ENCODE measurements around the gene PINK1.
"Not testable (repeated sequence)": the region's sequence is repeated elsewhere in the genome, so short reads cannot be mapped to it uniquely, and the experiment has no call there.

The PINK1 gene

DNA sequence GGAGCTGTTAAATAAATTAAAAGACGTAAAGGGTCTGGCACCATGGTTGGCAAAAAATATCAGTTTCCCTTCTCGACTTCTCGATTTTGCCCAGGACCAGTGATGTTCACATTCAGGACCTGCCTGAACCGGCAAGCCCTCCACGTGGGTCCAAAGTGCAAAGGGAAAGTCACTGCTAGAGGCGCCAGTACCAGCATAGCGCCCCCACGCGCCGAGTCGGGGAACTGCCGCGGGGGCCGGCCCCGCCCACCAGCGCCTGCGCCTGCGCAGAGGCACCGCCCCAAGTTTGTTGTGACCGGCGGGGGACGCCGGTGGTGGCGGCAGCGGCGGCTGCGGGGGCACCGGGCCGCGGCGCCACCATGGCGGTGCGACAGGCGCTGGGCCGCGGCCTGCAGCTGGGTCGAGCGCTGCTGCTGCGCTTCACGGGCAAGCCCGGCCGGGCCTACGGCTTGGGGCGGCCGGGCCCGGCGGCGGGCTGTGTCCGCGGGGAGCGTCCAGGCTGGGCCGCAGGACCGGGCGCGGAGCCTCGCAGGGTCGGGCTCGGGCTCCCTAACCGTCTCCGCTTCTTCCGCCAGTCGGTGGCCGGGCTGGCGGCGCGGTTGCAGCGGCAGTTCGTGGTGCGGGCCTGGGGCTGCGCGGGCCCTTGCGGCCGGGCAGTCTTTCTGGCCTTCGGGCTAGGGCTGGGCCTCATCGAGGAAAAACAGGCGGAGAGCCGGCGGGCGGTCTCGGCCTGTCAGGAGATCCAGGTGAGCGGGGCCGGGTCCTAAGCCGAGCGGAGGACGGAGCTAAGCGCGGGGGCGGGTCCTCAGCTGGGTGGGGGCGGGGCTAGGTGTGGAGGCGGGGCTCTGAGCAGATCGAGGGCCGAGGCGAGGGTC, at the start of gene PINK1:
PINK1 (plus strand) TSS at position 269 of the 875 bp plus-strand sequence; CDS start at position 360, 91 bp downstream.
- no peak for DNase-seq (ENCODE audit: low read depth, low spot score)

DNA sequence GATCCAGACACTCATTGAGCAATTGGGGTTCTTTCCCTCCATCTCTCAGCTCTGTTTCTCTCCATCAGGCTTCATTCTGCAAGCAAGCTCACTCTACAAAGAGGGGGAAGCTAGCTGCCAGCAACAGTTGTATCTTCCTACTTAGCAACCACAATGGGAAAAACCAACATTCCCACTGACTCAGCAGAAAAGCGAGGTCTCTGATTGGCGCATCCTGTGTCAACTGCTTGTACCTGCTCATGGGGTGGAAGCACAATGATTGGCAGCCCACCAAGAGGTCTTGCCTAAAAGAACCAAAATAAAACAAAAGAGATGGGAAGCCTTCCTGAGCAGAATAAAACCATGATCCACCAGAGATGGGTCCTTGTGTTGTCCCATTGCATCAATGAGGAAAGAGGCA, 48.4 kb upstream of the PINK1 start:
- DNase-seq (ENCODE audit: low read depth, low spot score) = peak; percentile 28

DNA sequence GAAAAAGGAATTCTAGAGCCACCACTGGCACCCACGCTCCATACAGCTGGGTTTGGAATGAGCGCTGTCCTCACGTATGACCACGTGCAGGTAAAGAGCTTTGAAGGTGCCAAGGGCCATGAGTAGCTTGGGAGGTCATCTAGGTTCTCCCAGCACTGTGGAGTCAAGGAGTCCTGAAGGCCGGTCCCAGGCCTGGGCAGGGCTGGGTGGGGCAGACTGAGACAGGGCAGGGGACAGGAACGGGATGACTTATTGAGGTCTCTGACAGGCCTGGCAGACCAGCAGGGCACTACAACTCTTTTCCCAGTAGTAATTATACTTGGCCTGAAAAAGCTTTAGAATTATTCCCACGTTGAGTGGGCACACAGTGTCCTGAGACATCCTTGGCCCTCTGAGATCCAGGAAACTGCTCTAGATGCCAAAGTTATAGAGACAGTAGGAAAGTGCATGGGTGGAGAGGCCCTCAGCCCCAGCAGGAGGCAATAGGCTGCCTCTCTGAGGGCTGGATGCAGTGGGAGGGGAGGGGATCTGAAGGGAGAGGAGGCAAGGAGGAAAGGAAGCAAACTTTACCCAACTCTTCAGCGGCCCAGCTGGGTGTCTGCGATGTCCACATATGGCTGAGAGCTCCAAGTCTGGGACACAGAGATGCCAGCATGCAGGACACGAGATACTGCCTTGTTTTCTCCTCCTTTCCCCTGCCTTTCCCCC, 46.2 kb upstream of the PINK1 start:
- no peak for DNase-seq (ENCODE audit: low read depth, low spot score)

DNA sequence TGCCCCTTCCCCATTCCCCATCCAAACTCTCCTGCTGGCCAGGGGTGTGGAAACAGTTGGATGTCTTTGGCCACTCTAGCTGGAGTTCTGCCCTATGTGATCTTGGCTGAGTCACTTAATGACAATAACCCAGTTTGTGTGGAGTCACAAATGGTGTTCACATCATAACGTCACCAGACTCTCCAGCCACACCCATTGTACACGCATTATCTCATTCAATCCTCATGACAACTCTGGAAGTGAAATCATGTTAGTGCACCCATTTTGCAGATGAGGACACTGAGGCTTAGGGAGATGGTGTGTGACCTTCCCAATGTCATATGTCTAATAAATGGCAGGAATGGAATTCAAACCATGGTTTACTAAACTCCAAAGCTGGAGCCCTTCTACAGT, 45.6 kb upstream of the PINK1 start:
- no peak for DNase-seq (ENCODE audit: low read depth, low spot score)

DNA sequence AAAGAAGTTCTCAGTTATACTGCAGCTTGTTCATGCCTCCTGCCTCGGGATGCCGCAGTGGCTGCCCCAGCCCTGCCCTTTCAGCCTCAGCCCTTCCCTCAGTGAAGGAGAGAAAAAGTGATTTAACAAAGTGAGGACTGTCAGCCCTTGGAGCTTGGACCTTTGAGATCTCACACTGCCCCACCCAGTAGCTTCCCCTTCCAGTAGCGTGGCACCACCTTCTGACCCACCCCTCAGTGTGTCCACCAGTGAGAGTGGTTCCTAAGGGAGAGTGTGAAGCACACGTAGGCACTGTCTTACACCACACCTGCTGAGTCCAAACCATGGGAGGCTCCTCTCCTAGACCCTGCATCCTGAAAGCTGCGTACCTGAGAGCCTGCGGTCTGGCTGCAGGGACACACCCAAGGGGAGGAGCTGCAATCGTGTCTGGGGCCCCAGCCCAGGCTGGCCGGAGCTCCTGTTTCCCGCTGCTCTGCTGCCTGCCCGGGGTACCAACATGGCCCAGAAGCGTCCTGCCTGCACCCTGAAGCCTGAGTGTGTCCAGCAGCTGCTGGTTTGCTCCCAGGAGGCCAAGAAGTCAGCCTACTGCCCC, 44.5 kb upstream of the PINK1 start, which contains the start of gene CDA:
CDA (plus strand) TSS at position 464 of the 592 bp plus-strand sequence; CDS start at position 497, 33 bp downstream.
- no peak for DNase-seq (ENCODE audit: low read depth, low spot score)

DNA sequence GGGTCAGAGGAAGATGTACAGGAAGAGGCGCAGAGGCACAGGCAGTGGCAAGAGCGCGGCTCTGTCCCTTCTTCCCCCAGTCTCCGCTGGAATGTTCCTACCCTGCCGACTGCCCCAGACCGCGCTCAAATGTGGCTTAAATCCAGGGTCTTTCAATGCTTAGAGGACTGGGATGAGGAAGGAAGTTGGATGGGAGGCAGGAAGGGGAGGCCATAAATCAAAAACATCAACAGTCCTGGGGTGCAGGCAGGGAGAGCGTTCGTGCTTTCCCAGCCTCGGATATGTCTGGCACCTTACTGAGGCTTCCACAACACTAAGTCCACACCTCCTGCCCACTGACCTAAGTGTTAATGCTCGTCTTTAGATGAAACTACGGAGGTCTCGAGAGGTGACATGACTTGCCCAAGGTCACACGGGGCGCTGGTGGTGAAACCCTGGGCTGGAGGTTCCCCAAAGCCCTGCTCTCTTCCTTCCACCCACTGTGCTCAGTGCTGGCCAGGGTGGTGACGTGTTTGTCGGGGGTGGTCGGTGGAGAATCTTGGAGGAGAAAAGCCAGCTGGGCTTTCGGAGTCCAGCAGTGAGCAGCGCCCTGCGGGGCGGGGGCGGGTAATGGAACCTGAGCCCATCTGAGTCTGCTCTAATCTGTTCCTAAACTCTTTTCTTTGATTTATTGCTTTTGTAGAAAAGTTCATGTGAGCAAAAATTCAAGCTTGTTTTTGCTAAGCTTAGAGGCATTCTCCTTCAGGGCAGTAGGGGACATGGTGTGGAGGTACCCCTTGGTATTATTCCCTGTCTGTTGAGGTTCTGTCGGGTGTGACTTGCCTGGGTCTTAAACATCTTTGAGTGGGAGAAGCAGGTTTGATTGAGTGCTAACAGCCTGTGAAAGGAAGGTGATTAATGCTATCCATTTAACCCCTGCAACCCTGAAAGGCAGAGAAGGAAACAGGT, 43.7 kb upstream of the PINK1 start:
- DNase-seq (ENCODE audit: low read depth, low spot score) = no peak

DNA sequence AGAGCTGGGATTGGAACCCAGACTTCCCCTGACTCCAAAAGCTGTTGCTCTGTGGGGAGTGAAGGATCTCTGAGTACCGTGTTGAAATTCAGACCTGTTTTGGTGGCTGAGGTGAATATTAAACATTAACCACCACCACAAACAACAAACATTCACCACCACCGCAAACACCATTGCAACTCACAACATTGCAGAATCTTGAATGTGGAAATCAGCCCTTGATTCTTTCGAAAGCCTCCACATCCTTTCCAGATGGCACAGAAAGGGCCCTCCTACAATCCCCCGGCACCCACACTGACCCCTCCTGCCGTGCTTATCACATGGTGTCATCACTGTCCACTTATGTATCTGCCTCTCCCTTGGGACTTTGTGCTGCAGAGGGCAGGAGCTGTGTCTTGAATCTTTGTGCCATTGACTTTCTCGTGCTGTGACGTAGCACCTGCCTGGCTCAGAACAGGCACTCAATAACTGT, 42.9 kb upstream of the PINK1 start:
- DNase-seq (ENCODE audit: low read depth, low spot score) = no peak

DNA sequence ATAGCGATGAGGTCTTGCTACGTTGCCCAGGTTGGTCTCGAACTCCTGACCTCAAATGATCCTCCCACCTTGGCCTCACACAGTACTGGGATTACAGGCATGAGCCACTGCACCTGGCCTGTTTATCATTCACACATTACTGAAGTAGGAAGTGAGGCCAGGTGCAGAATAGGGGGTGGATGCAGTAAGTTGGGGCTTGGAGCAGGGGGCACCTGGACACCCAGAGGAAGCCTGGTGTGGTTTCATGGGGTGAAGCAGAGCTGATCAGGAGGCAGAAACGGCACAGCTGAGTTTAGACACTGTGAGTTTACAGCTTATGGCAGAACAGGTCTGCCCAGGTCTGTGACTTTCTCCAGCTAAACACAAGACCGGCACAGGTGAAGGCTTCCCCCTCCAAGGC, 39.5 kb upstream of the PINK1 start:
- no peak for DNase-seq (ENCODE audit: low read depth, low spot score)

DNA sequence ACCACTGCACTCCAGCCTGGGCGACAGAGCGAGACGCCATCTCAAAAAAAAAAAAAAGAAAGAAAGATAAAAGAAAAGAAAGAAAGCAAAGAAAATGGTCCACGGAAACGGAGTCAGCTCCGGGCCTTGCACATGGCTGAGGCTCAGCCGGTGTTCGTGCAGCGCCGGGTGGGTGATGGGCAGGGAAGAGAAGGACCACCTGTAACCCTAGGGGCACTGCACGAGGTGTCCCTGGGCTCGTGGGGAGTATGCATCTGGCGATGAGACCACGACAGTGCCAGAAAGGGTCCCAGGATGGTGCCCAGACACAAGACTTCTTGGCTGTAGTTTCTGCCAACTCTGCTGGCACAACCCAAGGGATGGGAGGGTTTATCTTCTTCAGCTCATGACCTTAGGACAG, 38.5 kb upstream of the PINK1 start:
- no peak for DNase-seq (ENCODE audit: low read depth, low spot score)

DNA sequence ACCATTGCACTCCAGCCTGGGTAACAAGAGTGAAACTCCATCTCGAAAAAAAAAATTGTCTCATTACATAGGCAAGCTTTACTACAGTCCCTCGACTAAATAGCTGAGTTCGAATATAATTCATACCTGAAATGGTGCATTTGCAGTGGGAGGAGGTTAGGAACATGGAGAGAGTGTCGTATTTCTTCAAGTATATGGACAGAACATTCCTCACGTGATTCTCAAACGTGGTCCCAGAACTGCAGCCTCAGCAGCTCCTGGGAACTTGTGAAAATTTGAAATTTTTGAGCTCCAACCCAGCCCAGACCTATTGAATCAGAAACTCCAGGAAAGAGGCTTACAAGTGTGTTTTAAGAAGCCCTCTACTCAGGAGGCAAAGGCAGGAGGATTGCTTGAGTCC, 37.2 kb upstream of the PINK1 start:
- DNase-seq (ENCODE audit: low read depth, low spot score) = no peak

DNA sequence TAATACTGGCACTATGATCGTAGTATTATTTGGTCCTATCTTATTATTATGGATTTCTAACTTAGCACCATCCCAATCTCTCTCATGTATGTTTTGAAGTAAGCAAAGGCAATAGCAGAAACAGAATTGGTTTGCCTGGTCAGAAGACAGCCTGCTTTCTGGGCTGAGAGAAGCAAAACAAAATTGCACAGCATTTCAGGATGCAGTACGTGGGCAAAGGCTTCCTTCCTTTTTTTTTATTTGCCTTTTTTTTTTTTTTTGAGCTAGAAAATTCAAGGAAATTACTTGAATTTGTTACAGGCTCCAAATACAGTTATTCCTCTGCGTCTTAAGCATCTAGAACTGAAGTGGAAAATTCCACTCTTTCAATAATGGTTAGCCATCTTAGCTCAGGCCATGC, 35.6 kb upstream of the PINK1 start:
- DNase-seq (ENCODE audit: low read depth, low spot score) = no peak

DNA sequence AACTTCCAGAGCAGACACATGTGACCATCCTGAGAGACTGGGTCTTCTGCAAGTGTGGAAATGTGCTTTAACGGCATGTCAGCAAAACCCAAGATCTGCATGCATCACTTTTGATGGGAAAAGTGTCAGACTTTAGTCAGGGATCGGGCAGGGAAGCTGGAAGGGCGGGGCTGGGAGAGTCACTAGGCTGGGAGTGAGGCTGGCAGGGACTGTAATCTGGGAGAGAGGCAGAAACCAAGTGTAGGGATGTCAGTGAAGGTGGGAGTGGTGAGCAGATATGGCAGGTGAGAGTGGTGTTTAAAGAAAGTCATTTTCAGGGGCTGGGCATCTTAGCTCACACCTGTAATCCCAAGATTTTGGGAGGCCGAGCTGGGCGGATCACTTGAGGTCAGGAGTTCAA, 33.1 kb upstream of the PINK1 start:
- no peak for DNase-seq (ENCODE audit: low read depth, low spot score)

DNA sequence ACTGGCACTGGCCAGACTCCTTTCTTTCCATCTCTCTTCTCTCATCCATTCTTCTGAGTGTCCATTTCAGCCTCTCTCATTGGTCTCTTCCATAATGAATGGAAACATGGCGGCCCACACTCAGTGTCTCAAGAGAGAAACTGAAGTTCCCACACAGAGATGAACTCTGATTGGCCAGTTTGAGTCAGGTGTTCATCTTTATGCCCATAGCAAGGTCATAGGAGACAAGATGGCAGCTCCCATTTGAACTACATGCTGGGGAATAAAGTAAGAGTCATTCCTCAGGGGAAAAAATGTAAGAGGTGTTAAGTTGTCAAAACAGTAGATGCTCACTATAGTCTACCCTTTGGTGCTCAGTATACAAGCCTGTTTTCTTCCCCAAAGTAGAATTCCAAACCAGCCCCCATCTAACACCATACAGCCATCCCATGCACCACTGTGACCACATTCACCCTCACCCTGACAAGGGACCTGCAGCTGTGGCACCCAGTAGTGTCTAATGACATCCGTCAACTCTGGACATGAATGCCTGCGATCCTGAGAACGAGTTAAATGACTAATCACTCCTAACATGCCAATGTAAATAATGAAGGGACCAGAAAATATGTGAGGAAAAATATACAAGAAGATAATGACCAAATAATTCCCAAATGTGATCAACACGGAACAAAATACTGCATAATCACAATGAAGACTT, 32.0 kb upstream of the PINK1 start:
- no peak for DNase-seq (ENCODE audit: low read depth, low spot score)

DNA sequence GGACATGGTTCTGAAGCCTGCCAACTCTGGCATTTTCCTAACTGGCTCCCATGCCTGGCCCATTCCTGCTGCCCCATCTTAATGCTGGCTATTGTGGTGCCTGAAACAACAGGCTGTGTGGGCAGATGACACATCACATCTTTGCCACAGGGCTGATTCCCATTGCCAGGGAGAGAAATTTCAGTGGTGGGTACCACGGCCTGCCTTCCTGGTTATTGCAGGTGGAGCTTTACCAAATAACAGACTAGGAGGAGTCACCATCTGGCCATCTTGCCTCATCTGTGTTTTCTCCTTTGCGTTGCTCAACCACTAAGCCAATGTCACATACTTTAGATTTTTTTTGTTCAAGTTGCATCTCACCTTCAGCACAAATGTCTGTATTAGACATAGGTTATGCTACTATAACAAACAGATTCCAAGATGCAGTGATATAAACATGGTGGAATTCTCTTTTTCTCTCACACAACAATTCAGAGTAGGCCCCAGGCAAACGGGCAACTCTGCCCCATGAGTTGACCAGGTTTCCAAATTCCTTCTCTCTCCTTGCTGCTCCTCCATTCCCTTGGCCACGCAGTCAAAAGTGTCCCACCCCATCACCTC, 30.3 kb upstream of the PINK1 start:
- DNase-seq (ENCODE audit: low read depth, low spot score) = no peak

DNA sequence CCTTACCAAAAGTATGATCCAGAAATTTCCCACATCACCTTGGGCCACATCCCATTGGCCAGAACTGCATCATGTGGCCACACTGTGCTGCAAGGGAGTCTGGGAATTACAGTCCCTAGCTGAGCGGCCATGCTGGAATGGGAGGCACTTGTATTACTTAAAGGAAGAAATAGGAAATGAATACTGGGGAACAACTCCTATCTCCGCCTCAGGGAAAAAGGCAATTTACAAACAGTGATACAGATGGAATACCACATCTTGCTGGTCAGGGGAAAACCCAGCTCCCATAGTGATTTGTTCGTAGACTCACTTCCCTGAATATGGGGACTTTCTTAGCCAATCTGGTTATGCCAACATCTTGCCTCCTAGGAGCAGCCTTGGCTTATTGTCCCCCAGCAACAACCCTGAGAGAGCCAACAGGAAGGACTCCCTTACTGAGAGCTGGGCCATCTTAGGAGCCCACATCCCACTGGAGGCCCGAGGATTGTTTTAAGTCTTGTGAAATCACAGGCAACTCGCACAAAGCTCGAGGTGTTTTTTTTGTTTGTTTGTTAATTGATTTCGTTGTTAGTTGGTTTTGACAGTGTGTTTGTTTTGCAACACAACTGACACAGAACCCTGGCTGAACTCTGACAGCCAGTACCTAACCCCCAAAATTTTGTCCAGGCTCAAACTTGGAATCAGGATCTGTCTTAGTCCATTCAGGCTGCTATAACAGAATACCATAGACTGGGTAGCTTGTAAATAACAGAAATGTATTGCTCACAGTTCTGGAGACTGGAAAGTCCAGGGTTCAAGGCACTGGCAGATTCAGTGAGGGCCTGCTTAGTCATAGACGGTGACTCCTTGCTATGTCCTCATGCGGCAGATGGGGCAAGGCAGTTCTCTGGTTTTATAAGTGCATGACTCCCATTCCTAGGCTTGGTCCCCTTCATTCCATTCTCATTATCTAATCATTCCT, 29.5 kb upstream of the PINK1 start:
- DNase-seq (ENCODE audit: low read depth, low spot score) = no peak

DNA sequence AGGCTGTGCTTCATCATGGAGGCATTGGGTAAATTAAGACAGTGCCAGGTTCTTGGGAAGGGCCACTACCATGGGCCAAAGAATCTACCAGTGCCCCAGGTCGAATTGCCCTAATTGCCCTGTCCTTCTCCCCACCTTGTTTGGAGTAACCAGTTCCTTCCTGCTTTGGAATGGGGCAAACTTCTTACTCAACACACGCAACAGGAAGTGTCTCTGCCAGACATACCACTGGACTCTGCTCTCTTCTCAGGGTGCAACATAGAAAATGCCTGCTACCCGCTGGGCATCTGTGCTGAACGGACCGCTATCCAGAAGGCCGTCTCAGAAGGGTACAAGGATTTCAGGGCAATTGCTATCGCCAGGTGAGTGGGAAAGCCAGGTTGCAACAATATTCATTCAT, 28.6 kb upstream of the PINK1 start:
- DNase-seq (ENCODE audit: low read depth, low spot score) = no peak

DNA sequence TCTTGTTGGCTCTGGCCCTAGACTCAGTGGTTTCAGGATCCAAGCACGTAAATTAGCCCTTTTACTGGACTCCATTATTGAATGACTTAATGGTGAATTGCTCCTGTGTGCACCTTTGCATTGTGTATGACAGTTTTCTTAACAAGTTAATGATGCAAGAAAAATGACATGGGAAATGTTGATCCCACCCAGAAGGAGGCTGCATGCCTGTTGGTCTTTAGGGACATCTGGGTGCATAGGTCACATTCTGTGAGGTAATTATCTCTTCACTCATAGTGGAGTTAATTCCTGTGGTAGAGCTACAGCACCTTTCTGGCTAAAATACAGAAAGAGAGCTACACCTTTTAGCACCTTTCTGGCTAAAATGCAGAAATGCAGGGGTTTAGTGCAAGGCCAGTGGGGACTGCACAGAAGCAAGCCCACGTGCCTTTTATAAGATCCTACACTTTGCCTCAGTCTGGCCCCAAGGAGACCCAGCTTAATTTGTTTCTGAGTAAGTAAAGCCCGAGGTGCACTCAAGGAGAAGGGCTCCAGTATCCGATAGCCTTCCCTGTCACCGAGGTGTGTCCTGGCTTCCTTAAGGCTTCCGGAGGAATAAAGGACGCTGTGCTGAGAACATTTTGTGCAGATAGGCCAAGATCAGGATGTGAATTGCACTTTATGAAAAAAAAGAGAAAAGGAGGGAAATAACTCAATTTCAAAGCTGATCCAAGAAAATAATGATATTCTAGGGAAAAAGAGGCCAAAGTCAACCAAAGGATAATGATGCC, 26.3 kb upstream of the PINK1 start:
- not testable (repeated sequence) for DNase-seq (ENCODE audit: low read depth, low spot score)

DNA sequence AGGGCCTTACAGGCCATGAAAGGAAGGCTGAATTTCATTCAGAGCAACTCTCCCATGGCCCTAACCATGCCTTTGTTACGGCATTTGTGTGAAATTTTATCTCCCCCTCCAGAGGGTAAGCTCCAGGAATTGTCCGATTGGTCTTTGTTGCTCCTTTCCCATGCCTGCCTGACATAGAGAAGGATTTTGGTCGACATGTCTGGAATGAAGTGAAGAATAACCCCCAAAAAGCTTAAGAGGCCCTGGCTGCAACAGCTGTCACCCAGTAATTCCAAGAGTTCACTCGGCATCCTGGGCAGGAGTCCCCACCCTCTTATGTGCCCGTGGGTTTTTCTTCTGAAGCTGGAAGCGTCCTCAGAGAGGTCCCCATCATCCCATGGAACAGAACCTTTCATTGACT, 23.7 kb upstream of the PINK1 start:
- DNase-seq (ENCODE audit: low read depth, low spot score) = no peak

Data from iPS DF 19.7 (cell line).